Activated T-helper 1 cell treated with Interleukin-2 at 50 U/mL for 16 hours (primary cell): ENCODE results near the gene PLVAP.
A peak's percentile ranks its signal among the peaks of the same experiment; 100 is the strongest.

Experiments
- DNase-seq: peaks from one replicate; pipeline ENCODE4 v3.0.0-alpha.2; 2020; ENCODE audit warnings: low read depth

Gene PLVAP

DNA sequence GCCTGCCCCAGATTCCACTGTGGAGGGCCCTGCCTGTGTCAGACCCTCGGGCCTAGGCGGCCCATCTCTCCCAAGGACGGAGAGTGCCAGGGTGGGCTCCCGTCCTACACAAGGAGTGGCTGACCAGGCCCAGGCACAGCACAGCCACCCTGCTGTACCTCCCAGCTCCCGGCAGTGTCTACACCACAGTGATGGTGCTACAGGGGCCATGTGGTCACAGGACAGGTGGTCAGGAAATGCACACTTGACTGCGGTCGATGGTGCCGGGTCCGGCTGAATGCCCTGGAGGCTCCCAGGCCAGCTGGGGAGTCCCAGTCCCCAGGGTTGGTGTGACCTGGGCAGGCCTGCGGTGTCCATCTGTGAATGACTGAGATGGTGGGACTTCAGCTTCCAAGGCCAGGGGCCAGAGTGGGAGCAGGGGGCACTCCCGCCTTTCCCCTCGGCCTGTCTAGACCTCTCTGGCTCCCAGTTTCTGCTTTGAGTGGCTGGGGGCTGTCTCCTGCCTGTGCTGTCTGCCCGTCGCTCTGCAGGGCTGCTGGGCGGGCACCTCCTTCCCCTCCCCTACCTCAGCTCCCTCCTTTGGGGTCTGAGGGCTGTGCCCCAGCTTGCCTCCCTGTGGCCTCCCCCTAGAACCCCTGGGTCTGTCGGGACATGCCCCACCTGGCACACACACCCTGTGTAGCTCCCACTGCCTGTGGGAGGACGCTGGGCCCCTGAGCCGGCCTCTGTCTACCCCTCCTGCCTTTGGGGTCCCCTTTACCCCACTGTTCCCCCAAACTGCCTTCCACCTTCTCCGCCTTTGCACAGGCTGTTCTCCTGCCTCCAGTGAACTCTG is 55.3 kb downstream of the PLVAP start:
- no peak for DNase-seq

- DNase-seq: no peak
These were observed 56.7 kb downstream of the PLVAP start for GRCh38 chr19:17320435-17320834.

- no peak for DNase-seq
These were observed 57.5 kb downstream of the PLVAP start for GRCh38 chr19:17319473-17320238.

GRCh38 chr19:17318966-17319365 is 58.2 kb downstream of the PLVAP start:
- no peak for DNase-seq

DNA sequence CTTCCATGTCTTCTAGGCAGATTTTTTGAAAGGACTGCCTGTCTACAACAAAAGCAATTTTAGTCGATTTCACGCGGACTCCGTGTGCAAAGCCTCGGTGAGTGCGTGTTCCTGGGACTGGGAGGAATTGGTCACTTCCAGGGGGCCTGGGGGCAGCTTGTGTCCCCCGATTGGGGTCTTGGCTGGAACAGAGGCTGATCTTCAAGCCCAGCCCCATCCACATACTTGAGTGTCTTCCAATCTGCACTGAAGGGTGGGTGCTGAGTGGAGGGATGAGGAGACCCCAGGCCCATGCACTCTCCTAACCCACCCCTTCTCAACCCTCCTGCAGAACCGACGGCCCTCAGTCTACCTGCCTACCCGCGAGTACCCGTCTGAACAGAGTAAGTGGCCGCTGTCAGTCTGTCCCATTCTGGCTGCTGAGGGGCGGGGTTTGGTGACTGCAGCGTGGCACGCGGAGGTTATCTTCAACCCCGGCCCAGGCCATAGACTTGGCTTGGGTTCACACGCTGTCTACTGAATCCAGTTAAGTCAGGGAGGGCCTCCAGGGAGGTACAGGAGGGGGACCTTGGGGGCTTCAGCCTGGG is 63.0 kb downstream of the PLVAP start:
- no peak for DNase-seq

GRCh38 chr19:17312189-17313113 is 64.7 kb downstream of the PLVAP start:
- DNase-seq: no peak

DNA sequence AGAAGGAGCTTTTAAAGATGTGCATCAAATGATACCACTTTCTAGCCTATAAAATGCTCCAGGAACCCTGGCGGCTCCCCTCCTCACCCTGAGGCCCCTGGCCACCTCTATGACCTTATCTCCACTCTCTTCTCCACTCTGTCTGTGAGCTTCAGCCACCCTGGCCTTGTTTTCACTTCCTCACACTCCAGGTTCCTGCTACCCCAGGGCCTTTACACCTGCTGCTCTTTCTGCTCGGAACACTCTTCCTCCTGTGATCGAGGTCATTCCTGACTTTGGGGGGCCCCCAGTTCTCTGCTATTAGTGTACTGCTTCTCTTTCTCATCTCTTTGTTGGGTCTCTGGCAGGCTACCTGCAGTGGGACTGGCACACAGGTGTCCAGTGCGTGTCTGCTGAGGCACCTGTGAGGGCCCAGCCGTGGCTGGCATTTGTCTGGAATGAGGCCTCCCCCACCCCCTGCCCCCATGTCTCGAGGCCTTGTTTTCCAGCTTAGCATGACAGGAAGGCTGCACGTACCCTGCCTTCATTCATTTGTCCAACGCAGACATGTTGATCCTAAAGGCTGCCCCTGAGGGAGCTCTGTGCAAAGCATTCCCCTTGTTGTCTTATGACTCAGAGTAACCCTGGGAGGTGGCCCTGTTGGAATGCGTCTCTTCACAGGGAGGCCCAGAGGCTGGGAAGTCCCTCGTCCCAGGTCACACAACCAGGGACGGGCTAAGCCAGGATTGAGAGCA is 65.5 kb downstream of the PLVAP start:
- no peak for DNase-seq

DNA sequence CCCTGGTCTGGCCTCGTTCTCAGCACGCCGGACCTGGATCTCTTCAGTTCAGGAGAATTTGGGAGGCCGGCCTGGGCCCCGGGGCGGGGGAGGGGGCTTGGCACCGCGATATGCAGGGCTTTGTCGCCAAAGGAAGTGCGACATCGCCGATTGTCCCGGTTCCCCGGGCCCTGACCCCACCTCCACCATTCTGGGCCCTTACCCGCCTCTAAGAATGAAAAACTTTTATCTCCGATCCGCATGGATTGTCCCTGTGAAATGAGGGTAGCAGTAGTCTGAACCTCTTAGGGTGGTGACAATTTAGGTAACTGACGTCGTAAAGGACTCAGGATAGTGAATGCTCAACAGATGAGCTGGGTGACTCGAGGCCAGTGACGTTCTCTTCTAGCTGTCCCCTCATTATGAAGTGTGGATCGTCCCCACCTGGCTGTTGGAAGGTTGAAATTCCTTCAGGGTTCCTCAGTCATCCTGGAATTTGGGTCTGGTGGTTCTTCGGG is 67.1 kb downstream of the PLVAP start:
- DNase-seq: no peak

DNA sequence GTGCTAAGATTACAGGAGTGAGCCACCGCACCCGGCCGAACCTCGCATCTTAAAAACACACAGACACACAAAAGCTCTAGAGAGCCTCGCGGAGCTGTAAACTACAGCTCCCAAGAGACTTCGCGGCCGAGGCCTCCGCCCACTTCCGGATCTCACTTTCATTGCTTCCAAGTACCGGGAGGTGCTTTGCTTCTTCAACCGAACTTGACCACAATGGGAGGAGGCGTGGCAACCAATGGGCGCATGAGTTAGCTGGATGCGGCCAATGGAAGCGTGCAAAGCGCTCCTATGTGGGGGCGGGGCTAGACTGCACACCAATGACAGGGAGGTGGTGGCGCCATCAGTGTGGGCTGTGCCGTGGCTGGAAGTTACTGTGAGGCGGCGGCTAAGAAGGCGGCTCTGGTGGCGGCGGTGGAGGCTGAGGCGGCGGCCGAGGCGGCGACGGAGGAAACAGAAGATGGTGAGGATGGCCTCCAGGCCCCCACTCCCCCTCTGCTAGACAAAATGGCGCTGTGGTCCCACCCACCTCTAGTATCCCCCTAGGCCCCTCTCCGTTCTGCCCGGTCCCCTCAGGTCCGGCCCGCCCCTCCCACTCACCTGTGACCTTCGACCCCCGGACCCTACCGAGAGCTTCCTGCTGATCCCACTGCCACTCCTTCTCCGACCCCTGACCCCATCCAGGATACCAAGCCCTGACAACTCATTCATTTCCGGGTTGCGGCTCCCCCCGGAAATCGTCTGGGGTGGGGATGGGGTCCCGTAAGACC is 67.8 kb downstream of the PLVAP start, which contains the start of gene DDA1:
TSS of gene DDA1 (plus strand) at position 366 of the 767 bp plus-strand sequence. CDS start at position 458, 92 bp downstream.
- peak; percentile 98 for DNase-seq

GRCh38 chr19:17307876-17308377 is 69.2 kb downstream of the PLVAP start:
- no peak for DNase-seq

DNA sequence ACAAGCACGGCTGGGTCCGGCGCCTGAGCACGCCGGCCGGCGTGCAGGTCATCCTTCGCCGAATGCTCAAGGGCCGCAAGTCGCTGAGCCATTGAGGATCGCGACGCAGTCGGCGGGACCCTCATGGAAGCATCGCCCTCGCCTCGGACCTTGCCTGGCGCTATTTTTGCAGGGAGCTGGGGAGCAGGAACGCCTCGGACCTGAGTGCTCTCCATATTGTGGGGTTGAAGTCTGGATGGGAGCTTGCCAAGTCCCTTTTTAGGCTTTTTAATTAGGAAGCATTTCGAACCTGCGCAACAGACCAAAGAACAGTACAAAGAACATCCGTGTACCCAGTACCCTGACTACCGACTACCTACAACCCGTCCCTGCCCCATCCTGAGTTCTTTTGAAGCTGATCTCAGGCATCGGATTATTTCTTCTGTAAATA is 70.8 kb downstream of the PLVAP start:
- no peak for DNase-seq

DNA sequence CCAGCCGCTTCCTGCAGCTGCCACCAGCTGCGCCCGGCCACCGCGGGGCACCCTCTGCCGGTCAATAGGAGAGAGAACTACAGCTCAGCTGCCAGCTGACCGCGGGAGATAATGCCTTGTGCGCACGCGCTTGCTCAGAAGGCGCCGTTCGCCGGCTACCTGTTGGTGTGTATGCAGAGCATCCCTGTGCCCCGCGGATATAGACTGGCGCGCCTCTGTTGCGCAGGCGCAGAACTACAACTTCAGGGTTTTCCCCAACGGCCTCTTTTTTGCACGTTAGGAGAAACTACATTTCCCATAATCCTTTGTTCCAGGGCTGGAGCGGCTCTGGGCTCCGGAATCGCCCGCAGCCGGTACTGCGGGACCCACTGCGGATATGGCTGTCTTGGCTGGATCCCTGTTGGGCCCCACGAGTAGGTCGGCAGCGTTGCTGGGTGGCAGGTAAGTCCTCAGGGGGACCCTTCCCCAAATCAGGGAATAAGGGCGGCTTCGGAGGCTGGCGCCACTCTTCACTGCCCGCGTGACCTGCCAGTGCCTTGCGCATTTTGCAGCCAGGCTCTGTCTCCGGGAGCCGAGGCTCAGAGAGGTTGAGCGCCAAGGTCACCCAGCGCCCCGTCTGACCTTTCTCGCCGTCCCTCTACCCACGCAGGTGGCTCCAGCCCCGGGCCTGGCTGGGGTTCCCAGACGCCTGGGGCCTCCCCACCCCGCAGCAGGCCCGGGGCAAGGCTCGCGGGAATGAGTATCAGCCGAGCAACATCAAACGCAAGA is 71.4 kb downstream of the PLVAP start, which contains the start of gene MRPL34:
TSS of gene MRPL34 (plus strand) at position 356 of the 768 bp plus-strand sequence. CDS start at position 377, 21 bp downstream.
- DNase-seq: peak; percentile 91

DNA sequence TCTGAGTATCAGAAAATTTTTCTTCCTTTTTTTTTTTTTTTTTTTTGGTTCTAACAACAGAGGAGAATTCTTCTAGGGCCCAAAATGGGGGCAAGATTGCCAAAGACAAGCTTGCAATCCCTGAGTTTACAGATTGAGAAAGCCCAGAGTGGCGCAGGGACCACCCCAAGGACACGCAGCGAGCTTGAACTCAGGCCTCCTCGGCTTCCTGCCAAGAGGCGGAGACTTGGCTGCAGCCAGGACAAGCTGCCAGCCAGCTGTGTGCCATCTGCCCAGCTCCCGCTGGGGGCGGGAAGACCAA is 72.0 kb downstream of the PLVAP start:
- no peak for DNase-seq

DNA sequence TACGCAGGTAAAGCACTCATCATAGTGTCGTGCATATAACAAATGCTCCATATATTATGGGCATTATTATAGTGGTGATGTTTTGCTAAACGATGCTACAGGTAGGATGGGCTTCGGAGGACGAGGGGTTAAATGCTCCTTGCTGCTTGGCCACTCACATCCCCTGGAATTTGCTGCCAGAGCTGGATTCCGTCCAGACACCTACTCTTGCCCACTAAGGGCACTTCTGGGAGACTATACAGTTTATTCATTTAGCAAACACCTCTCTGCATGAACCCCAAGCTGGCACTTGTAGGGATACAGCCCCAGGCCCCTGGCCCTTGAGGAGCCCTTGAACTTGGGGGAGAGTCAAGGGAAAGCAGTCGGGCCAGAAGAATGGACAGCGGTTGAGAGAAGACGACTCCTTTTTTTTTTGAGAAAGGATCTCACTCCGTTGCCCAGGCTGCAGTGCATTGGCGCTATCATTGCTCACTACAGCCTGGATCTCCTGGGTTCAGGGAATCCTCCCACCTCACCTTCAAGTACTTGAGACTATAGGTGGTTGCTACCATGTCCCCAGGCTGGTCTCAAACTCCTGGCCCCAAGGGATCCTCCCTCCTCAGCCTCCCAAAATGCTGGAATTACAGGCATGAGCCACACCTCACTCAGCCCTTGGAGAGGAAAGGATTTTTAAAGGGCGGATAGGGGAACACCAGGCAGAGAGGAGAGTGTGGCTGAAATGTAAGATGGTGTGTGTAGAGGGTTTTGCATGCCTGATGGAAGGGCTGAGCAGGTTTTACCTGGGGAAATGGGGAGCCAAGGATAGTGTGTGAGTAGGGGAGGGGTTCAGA is 72.5 kb downstream of the PLVAP start:
- DNase-seq: no peak

GRCh38 chr19:17303940-17304267 is 73.2 kb downstream of the PLVAP start:
- no peak for DNase-seq

GRCh38 chr19:17303167-17303939 is 73.8 kb downstream of the PLVAP start, which contains the start of gene ABHD8:
Gene ABHD8, minus strand, starts transcription at chr19:17303425. Its CDS starts 1,809 bp downstream, at chr19:17301616.
- peak; percentile 86 for DNase-seq
